Activated CD8-positive, alpha-beta memory T cell treated with anti-CD3 and anti-CD28 coated beads for 1 hour (primary cell): Measurements from ENCODE around the gene L2HGDH.
"Not testable (repeated sequence)": the region's sequence is repeated elsewhere in the genome, so short reads cannot be mapped to it uniquely, and the experiment has no call there.

ENCODE experiments used
- DNase-seq, 2 donors: peaks; one replicate each; pipeline ENCODE4 v3.0.0-alpha.2; 2020; ENCODE audit warnings: low read depth in 1 of 2; ENCODE audit errors: extremely low read depth in 1 of 2

L2HGDH gene

DNA sequence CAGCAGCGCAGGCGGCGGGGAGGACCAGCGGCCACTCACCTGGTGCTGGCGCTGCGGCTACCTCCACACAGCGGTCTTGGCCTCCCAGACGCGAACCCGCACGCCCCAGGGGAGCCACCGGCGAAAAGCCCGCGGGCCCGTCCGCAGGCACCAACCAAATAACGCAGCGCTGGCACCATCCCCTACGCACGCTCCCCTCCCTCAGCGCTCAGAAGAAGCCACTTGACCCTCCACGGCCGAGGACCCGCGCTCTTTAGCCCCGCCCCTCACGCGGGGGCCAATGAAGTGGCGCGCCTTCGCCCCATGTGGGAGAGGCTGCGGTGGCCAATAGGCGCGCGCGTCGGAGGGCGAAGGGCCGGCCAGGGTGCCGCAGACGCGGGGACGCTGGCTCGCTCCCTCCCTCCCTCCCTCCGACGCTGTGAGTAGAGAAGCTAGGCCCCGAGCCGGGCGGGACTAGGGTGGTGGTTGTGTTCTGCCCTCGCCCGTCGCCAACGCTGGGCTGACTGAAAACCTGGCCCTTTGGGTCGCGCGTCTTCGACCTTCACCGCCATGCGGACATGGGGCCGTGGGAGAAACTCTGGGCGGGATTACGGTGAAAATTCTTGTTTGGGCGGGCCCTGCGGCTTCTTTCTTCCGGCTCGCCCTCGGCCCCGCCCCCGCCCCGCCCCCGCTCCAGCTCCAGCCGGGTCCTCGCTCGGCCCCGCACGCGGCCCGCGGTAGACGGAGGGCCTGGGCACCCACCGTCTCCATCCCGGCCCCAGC is at the start of gene L2HGDH, which contains the start of gene DMAC2L:
Gene L2HGDH (minus strand): TSS at position 258 of the 762 bp plus-strand sequence. CDS start 79 bp downstream, at position 179.
Gene DMAC2L (plus strand): TSS at position 353 of the 762 bp plus-strand sequence. CDS start 9,164 bp downstream, outside the sequence.
- peak; percentile 60 to 80 for DNase-seq

DNA sequence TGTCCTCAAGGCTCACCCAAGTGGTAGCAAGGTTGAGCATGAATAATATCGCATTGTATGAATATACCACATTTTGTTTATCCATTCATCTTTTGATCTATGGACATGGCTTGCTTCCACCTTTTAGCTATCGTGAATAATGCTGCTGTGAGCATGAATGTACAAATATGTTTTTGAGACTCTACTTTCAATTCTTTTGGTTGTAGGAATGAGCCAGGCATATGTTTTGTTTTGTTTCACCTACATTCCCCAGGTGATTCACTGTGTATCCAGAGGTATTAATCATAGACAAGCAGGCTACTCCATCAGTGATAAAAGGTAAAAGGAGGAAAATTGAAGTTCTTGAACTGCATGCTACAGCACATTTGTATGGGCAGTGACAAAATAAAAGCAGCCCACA is 48.8 kb upstream of the L2HGDH start:
- no peak for DNase-seq

DNA sequence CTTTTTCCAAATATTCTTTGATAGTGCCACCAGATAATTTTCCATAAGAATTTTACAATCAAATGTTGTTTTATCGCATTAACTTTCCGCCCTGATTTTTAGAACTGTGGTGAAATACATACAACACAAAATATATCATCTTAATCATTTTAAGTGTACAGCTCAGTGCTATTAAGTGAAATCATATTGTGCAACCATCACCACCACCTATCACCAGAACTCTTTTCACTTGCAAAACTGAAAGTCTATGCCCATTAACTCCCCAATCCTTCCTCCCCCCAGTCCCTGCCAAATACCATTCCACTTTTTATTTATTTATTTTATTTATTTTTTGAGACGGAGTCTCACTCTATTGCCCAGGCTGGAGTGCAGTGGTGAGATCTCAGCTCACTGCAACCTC is 48.1 kb upstream of the L2HGDH start:
- DNase-seq = no peak

DNA sequence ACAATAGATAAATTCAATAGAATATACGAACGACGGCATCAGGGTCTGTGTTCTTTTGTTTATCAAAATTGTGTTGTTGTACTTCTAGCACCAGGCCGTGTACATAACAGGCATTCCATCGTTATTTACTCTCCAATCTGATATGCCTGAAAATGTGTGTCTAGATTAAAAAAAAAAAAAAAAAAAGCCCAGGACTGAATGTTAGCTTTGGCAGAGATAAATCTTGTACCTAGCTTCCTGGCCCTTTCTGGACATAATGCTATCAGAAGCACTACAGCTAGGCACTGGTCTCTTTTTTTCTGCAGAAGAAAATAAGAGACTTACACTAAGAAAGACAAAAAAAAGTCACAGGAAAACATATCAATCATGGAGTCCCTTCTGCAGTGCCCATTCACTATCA is 47.6 kb upstream of the L2HGDH start:
- DNase-seq = no peak

DNA sequence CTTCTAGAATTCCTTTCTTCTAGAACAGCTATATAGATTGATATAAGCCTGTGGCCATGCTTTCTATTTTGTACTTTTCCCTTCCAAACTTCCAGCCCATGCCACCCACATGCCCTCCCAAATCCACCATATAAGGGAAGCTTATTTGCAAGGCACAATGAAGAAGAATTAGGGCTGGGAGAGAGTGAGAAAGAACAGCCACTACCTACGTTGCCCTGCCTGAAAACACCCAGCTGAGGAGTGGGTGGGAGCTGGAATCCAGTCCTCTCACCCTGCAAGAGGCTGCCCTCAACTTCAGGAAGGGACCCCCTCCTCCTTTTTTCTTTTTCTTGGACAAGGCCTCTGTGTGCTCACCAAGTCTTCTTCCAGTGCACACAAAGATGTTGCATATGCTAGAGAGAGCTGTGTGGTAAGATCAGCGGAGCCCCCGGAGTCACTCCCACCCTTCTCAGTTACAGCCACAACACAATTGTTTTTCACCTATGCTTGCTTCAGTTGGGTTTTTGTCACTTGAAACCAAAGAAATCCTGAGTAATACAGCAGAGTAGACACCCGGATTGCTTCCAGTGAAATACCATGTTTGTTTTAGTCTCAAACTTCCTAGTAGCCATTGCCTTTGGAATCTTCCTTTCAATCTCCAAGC is 45.8 kb upstream of the L2HGDH start:
- DNase-seq = no peak

DNA sequence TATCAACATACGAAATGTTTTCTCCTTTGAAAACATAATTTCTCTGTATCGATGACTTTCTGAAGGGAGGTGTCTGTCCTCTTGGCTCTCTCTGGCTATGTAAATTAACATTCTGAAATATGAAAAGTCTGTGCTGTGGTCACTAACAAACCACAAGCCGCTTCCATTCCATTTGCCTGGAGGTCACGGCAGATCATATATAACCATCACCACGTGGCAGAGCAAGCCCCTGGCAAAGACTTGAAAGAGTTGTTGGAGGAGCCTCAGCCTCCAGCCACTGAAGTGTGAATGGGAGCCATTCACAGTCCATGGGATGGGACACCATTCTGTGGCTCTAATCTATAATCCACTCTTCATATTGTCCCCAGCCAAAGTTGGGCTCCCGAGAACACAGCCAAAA is 45.1 kb upstream of the L2HGDH start:
- no peak for DNase-seq

DNA sequence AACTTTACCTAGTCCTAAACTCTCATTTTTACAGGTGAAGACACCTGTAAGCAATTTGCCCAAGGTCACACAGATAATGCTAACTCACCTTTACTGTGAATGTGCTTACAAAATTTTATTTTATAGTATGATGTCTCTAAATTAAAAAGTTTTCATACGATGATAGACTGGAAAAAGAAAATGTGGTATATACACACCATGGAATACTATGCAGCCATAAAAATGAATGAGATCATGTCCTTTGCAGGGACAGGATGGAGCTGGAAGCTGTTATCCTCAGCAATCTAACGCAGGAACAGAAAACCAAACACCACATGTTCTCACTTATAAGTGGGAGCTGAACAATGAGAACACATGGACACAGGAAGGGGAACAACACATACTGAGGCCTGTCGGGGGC is 44.3 kb upstream of the L2HGDH start:
- DNase-seq = not testable (repeated sequence)

DNA sequence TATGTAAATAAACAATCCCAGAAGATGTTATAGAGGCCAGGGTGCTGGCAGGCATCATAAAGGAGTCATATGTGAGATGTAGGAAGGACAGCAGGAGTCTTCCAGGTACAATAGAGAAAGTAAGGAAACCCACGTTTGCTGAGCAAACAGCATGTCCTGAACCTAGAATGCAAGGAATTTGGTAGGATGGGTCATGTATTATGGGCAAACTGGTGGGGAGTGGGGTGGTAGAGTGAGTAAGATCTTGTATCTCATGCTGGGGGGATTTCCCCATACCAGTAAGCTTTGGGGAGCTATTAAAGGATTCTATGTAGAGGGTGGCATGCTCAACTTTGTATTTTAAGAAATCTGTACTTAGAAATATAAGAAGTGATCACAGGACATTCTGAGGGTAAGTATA is 43.7 kb upstream of the L2HGDH start:
- DNase-seq = no peak

DNA sequence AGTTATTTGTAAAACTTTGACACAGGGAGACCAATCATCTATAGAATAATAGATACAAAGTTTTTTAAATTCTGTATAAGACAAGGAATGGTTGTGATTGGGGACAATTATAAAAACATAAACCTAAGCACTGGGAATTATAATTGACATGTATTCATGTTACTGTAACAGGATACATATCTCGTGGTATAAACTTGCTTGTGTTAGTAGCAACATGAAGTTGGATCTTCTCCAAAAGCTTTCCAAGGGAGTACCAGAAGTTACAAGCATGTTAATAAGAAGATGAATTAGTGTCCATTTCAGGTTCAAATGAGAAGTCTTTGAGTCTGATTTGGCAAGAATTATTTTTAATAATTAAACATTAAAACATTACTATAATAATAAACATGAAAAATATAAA is 42.5 kb upstream of the L2HGDH start:
- DNase-seq = no peak

DNA sequence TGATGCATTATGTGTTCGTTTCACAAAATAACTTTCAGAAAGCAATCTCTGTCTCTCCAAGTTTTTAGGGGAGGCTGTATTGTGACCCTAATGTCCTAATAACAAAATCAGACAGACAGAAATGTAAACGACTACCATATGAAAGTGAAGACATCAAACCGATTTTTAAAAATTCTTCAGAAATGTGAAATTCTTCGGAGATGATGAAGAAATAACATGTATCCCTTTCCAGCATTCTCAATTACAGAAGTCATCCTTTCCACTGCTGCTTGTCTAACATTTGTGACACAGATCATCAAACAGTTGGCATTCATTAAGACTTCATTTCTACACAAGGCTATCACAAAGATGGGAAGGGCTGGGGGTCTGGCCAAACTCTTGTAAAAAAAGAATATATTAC is 41.1 kb upstream of the L2HGDH start:
- no peak for DNase-seq

DNA sequence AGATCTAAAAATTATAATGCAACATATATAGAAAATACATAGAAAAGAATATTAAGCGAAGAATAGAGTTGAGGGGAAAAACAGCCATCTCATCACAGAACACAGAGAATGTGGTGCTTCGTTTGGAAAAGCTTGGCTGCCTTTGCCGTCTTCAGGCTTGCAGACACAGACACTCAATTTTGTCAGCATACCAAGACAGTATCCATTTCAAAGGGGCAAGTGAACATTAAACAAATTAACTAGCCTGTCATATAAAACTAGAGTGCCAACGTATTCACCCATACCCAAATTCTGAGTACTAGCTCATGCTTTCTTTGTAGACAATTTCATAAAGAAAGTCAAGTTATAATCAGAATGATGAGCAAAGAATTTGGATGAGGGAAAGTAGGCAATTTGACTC is 40.6 kb upstream of the L2HGDH start:
- DNase-seq = no peak

DNA sequence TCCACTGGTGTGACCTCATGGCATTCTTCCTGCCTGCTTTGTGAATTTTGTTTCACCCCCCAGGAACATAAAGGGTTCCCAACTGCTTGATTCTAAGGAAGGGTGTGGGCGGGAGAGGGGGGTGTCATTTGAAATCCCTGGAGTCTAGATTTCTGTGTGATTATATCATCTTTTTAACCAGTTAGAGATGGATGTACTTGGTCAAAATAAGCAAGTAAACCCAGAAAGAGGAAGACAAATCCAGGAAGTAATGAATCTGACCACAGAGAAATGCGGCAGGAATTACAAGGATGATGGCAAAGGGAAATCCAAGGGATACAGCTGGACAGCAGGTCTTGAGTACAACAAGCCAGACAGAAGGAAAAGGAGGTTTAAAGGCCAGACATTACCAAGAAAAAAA is 38.9 kb upstream of the L2HGDH start:
- no peak for DNase-seq

DNA sequence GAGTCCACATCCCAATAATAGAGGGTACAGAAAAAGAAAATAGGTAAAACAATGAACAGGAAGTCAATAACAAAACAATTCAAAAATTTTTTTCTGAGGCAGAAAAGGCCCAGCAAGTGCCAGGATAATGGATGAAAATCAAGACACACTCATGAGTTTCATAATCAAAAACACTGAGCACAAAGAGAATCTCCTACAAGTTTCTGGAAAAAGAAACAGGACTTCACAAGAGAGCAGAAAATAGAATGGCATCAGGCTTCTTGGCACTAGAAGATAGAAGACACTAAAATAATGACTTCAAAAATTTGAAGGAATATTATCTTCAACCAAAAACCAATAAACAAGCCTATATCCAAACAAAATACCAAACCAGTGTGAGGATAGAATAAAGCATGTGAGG is 36.9 kb upstream of the L2HGDH start:
- no peak for DNase-seq

DNA sequence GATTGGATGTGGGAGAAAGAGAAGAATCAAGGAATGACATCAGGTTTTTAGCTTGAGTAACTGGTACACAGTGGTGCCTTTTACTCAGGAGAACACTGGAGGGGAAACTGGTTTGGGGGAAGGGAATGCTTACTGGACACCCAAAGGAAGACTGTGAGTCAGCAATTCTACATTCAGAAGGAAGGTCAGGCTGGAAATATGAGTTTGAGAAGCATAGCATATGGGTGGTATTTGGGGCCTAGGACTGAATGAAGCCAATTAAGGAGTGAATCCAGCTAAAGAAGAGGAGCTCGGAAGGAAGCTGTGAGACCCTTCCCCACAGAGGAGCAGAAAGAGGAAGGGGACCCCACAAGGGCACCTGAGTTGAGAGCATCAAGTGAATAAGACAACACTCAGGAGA is 35.5 kb upstream of the L2HGDH start:
- no peak for DNase-seq

DNA sequence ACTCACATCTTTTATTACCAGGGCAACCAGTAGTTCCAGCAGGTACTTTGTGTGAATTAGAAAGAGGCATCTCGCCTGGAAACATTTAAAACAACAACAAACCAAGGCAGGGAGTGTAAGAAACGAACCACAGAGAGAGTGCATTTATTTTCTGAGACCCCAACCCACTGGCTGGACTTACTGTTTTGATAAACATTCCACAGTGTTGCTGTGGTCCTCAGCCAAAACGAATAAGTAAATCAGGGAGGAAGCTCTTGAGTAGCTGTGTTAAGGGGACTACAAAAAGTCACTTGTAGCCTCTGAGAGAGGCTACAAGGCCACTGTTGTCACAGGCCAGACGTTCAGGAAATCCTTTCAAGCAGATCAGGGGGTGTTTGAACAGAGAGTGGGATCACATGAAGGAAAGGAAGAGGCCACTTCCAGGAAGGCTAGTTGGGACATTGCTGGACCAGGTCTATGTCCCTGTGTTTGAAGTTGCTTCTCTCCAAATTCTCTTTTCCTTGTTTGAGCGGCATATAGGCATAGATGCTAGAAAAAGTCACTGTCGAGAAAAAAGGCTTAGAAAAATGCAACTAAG is 33.9 kb upstream of the L2HGDH start:
- no peak for DNase-seq

DNA sequence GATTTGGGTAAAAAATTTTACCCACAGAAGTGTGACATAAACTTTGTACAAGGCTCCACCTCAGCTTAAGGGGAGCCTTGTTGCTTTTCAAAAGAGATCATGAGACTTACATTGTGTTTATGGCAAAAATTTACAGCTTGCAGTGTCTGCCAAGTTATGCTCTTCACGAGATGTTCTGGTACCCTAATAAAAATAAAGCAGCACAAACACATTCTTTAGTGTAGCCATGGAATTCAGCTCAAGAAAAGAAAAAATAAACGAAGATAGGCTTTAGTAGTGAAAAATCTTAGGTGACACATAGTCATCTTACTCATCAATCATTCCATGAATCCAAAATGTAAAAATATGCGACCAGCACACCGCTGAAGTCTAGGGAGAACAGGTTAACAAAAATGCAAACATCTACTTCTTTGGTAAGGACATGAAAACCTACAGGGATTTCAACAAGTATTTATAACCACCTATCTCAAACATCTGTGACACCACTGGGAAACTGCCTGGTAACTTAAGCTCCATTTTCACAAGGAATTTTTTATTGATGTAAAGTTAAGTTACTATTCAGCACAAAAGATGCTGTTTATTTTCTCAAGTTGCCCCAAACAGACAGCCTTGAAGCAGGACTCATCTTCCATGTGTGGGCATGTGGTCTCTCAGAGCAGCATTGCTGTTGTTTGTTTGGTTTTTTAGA is 33.0 kb upstream of the L2HGDH start:
- DNase-seq = no peak

DNA sequence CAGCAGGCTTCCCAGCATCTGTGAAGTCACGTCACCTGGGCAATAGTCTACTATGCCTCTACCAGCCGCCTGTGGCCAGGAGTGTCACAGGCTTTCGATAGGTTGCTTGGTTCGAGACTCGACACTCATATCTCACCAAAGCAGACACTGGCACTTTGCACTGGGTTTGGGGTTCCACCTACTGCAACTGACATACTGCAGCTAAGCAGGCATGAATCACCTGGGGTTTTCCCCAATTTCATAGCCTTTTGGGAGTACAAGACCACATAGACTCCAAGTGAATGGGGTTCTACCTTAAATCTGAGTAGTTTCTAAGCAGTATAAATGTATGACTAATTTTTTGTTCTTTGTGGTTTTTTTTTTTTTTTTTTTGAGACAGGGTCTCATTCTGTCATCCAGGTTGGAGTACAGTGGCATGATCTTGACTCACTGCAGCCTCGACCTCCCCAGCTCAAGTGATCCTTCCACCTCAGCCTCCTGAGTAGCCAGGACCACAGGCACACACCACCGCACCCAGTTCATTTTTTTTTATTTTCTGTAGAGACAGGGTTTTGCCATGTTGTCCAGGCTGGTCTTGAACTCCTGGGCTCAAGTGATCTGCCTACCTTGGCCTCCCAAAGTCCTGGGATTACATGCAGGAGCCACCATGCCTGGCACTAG is 32.2 kb upstream of the L2HGDH start:
- DNase-seq = no peak

DNA sequence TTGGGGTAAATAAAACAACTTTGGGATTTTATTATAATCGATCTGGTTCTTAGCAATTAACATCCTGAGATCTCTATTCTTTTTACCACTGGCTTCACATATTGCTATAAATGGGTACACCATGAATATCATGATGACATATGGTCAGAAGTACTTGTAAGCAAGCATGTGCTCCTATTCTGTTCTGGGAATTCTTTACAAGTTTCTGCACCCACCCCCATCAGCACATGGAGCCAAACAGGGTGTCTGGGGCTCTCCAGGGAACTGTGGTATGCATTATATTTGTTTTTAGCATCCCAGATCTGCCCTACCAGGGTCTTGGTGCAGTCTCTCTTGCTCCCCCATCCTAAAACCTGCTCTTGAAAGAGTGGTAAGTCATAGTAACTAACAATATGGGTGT is 31.4 kb upstream of the L2HGDH start:
- DNase-seq = no peak

DNA sequence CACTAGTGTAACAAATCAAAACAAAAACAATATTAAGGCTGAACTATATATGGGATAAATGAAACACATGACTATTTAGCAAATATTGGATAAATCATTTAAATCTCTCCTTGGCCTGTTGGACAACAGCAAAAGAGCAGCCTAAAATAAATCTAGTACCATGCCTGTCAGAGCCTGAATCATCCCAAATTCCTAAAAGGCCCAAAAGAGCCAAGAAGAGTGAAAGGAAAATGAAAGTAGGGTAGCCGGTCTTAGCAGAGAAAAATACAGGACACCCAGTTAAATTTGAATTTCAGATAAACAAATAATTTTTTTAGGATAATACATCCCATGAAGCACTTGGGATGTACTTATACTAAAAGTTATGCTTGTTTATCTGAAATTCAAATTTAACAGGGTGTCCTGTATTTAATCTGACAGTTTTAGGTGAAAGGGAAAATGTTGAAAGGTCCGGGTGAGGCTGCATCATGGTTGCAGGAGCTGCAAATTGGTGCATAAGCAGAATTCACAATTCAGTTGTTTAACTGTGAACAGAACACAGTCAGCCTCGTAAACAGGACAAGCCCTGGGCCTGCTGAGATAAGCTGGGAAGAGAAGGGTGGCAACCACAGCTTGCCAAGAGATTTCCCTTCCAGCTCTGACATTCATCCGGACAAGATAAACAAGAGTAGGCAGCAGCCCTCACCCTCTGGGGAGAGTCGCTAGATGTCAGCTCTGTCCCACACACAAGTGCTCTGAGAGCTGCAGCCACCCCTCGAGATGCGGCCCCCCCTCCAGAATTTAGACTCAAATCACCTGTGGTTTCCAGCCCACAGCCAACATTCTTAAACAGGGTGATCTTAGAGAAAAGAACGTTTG is 30.4 kb upstream of the L2HGDH start:
- no peak for DNase-seq

DNA sequence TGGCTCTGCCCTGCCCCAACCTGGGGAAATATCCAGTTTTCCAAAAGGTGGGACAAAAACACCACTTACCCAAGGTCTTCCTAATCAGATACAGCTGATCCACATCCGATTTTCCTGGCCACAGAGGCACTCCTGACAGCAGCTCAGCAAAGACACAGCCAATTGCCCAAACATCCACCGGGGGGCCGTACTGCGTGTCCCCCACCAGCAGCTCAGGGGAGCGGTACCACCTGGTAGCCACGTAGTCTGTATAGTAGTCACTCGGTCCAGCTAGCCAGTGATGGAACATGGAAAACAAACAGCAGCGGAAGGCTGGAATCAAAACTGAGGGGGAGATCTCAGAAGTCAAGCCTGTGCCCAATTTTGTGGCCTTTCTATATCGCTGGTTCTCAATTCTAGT is 28.9 kb upstream of the L2HGDH start:
- DNase-seq = no peak
